DMS153 (cell line): ENCODE results near the gene ZNF616.
A peak's percentile ranks its signal among the peaks of the same experiment; 100 is the strongest.
"Not testable (repeated sequence)": the region's sequence is repeated elsewhere in the genome, so short reads cannot be mapped to it uniquely, and the experiment has no call there.

ENCODE experiments used
- DNase-seq: peaks from one replicate; lab custom pipeline; 2025; lab: John Stamatoyannopoulos, UW

Gene ZNF616

DNA sequence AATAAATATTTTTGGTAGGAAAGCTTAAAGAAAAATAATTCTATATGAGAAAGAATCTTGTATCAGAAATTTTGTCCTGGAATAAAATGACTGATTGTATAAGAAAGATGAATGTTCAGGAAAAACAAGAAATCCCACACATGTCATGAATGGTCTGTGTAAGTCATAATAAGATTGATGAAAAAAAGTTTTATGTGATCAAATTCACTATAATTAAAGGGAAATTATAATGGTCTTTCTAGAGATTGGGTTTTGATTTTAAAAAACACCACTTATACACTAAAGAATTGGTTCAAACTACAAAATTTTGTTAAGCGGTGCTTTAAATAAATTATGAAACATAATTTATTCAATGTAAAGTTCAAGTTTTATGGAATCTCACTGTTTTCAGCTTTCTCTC is 37.0 kb downstream of the ZNF616 start:
- no peak for DNase-seq

DNA sequence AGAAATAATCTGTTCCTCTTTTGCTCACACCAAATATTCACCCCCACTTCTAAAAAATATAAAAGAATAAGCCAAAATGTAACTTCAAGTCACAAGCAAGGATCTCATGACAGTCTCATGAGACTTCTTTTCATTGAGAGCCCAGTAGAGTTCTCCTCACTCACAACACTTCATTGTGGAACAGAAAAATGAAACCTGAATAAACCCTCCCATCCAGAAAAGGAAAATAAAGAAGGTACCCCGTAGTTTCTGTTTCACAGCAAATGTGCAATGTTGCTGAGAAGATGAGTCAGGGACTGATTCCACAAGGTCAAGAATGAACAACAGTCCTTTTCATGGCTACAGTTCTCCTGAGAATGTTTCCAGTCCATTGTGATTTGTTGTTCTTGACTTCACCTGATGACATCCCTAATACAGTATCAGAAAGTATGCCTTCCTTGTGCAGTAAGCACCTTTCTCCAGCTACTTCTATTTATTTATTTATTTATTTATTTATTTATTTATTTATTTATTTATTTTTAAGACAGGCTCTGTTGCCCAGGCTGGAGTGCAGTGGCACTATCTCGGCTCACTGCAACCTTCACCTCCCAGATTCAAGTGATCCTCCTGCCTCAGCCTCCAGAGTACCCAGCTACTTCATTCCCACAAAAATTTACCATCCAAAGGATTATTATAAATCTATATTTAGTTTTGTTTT is 37.7 kb downstream of the ZNF616 start:
- DNase-seq: no peak

- no peak for DNase-seq
These were observed 40.1 kb downstream of the ZNF616 start for GRCh38 chr19:52099497-52100138.

GRCh38 chr19:52096416-52096815 is 43.3 kb downstream of the ZNF616 start:
- DNase-seq: not testable (repeated sequence)

DNA sequence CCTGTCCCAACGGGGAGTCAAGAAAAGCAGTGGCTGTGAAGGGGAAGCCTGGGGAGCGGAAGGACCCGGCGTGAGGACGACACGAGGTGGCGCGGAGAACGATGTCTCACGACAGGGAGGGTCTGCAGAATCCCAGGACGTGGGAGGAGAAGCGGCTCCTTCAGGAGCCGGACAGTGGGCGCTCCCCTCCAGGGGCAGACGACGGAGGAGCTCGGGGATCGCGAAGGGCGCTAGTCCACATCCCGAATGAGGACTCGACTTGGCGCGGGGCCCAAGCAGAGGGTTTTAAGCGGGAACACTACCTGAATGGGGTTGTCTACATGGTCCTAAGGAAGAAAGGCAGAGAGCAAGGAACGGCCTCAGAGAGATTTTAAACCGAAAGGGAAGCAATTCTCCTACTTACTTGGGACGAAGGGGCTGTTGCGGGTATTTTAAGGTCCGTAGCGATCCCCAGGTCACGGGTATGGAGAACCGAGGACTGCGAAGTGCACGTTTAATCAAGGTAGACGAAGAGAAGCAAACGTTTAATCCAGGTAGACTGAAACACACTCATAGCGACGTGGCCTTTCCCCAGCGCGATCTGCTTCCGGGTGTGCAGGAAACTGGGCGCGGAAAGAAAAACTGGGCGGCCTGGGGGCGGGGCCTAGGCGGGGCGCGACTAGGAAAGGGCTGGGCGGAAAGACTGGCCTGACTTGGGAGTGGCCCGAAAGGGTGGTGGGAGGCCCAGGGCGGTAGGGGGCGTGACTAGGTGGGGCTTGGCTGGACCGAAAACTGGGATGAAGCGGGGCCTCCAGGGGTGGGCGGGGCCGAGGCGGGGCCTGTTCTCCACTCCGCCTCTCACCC is 44.3 kb downstream of the ZNF616 start, which contains the start of gene ZNF841:
Gene ZNF841, minus strand, starts transcription at position 594 of the 843 bp plus-strand sequence. CDS start 10,964 bp downstream, outside the sequence.
- peak; percentile 86 for DNase-seq

- DNase-seq: no peak
These were observed 45.1 kb downstream of the ZNF616 start for GRCh38 chr19:52094526-52095130.

- DNase-seq: no peak
These were observed 53.3 kb downstream of the ZNF616 start for GRCh38 chr19:52086481-52086880.

DNA sequence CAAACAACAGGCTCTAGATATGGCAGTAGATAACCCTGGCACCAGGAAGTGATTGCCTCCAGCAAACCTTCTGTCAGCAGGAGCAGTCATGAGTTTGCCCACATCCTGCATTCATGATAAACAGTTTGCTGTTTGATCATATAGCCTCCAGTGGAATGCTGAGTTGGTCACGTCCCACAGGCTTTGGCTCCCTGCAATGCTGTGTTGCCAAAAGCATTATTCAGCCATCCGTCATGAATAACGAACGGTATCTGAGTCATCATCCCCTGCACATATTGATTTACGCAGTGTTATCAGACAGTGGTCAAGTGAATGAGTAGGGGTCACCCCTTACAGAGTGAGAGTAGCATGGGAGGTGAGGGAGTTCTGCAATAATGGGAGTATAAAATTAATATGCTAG is 69.2 kb downstream of the ZNF616 start:
- DNase-seq: no peak

DNA sequence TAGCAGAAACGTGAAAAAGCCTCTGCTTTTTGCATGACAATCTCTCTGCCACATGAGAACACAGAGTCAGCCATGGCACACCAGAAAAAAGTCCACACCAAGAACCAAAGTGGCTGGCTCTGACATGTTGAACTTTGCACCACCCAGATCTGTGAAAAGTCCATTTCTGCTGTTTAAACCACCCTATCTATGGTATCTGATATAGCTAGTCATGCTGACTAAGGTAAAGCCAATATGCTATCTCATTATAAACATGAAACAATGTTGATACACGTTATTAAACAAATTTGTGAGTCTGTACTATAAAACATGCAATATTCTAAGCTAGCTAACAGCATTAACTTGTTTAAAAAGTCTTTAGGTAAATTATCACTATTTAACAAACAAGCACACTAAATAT is 70.1 kb downstream of the ZNF616 start:
- no peak for DNase-seq

- no peak for DNase-seq
These were observed 73.4 kb downstream of the ZNF616 start for GRCh38 chr19:52066258-52066863.

DNA sequence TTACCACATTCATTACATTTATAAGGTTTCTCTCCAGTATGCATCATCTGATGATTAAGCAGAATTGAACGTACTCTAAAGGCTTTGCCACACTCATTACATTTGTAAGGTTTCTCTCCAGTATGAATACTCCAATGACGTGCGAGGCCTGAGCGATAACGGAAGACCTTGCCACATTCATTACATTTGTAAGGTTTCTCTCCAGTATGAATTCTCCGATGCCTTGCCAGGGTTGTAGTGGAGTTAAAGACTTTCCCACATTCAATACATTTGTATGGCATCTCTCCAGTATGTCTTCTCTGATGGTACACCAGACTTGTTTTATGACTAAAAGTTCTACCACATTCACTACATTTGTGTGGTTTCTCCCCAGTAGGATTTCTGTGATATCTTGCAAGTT is 74.3 kb downstream of the ZNF616 start:
- no peak for DNase-seq
